ENCODE data around the gene PIEZO1.

PIEZO1 gene

GRCh38 chr16:88810912-88811768 is 26.1 kb upstream of the PIEZO1 start:
- H3K27ac ChIP-seq = peak overlapping the region; percentile 97
- no peak for TF ChIP-seq CTCF (IDR thresholded peaks at IDR 0.05)
- TF ChIP-seq ZFX (IDR thresholded peaks at IDR 0.05; ENCODE audit: borderline replicate concordance) = no peak

GRCh38 chr16:88810166-88810911 is 25.3 kb upstream of the PIEZO1 start:
- TF ChIP-seq ZFX (IDR thresholded peaks at IDR 0.05; ENCODE audit: borderline replicate concordance) (no peak), CTCF (IDR thresholded peaks at IDR 0.05) (no peak)
- peak overlapping the region; percentile 97 for H3K27ac ChIP-seq

GRCh38 chr16:88809676-88810165 is 24.7 kb upstream of the PIEZO1 start:
- H3K27ac ChIP-seq = peak overlapping the region; percentile 97
- TF ChIP-seq CTCF (IDR thresholded peaks at IDR 0.05) (no peak), ZFX (IDR thresholded peaks at IDR 0.05; ENCODE audit: borderline replicate concordance) (no peak)

GRCh38 chr16:88809068-88809675 is 24.2 kb upstream of the PIEZO1 start:
- H3K27ac ChIP-seq = peak overlapping the region; percentile 97

GRCh38 chr16:88807626-88808453 is 22.8 kb upstream of the PIEZO1 start:
- peak overlapping the region; percentile 97 for H3K27ac ChIP-seq
- TF ChIP-seq ZFX (IDR thresholded peaks at IDR 0.05; ENCODE audit: borderline replicate concordance) = no peak
- TF ChIP-seq CTCF (IDR thresholded peaks at IDR 0.05) = no peak

More at GRCh38 chr16:88809068-88809675, 24.2 kb upstream of the PIEZO1 start:
- no peak for TF ChIP-seq CTCF (IDR thresholded peaks at IDR 0.05)
- TF ChIP-seq ZFX (IDR thresholded peaks at IDR 0.05; ENCODE audit: borderline replicate concordance) = no peak

GRCh38 chr16:88807142-88807625 is 22.2 kb upstream of the PIEZO1 start:
- H3K27ac ChIP-seq = peak overlapping the region; percentile 97
- TF ChIP-seq CTCF (IDR thresholded peaks at IDR 0.05) (no peak), ZFX (IDR thresholded peaks at IDR 0.05; ENCODE audit: borderline replicate concordance) (no peak)

All from 22Rv1 (cell line).